GM12878 (cell line): ENCODE data around the gene SMC1B. TPM values are rescaled to one million over a fixed set of nuclear protein-coding genes. Genes with fewer than 3 reads are reported as not detected.

ENCODE experiments used
- ASH2L ChIP-seq: fragments of 300-600, 200-600 bp; sonication (generic); IDR thresholded peaks from 2 replicates; pipeline ENCODE4 v1.6.1; 2017; ENCODE audit warnings: low read depth, mild to moderate bottlenecking, borderline replicate concordance
- ATF2 ChIP-seq: IDR thresholded peaks from 2 replicates; pipeline ENCODE4 v1.6.1; 2012; ENCODE audit warnings: low read length, inconsistent platforms
- BMI1 ChIP-seq: fragments of 450-650 bp; IDR thresholded peaks from 2 replicates; pipeline ENCODE4 v1.6.1; 2016; ENCODE audit warnings: mild to moderate bottlenecking, moderate library complexity, borderline replicate concordance
- CBX3 ChIP-seq: fragments of 200-600 bp; sonication (generic); IDR thresholded peaks from 2 replicates; pipeline ENCODE4 v1.6.1; 2016; ENCODE audit warnings: low read depth, borderline replicate concordance
- CEBPB ChIP-seq, 2 experiments: fragments of 150-350 bp in 1 of 2; IDR thresholded peaks; 2 replicates each; pipeline ENCODE4 v1.6.1; 2012 to 2014; ENCODE audit warnings: low read depth in 2 of 2, low read length in 2 of 2, borderline replicate concordance in 1 of 2, inconsistent platforms in 1 of 2
- CREM ChIP-seq: IDR thresholded peaks from 2 replicates; pipeline ENCODE4 v1.6.1; 2014; ENCODE audit warnings: antibody characterized with exemption, low read depth
- EZH2 ChIP-seq: IDR thresholded peaks from 2 replicates; pipeline ENCODE4 v1.6.1; 2012; ENCODE audit warnings: low read depth, mild to moderate bottlenecking, control low read depth, inconsistent platforms, low read length, borderline replicate concordance; ENCODE audit not compliant: control insufficient read depth
- IRF3 ChIP-seq: fragments of 450-650 bp; IDR thresholded peaks from 2 replicates; pipeline ENCODE4 v1.6.1; 2014; ENCODE audit warnings: mild to moderate bottlenecking
- JUND ChIP-seq: IDR thresholded peaks from 2 replicates; pipeline ENCODE4 v1.6.1; 2012; ENCODE audit warnings: low read depth, mild to moderate bottlenecking, low read length, improper control_type of control experiment, moderate library complexity
- KDM1A ChIP-seq: fragments of 200-600 bp; sonication (generic); IDR thresholded peaks from 2 replicates; pipeline ENCODE4 v1.6.1; 2016; ENCODE audit warnings: borderline replicate concordance
- KLF5 ChIP-seq: fragments of 450-650 bp; IDR thresholded peaks from 2 replicates; pipeline ENCODE4 v1.6.1; 2014; ENCODE audit warnings: mild to moderate bottlenecking; ENCODE audit not compliant: partially characterized antibody
- MYB ChIP-seq: fragments of 150-350 bp; IDR thresholded peaks from 2 replicates; pipeline ENCODE4 v1.6.1; 2014; ENCODE audit warnings: mild to moderate bottlenecking, low read depth, low read length, borderline replicate concordance
- NBN ChIP-seq: fragments of 450-650 bp; IDR thresholded peaks from 2 replicates; pipeline ENCODE4 v1.6.1; 2016
- NFIC ChIP-seq: IDR thresholded peaks from 2 replicates; pipeline ENCODE4 v1.6.1; 2012; ENCODE audit warnings: low read depth, mild to moderate bottlenecking, inconsistent platforms, low read length, moderate library complexity
- NR2C2 ChIP-seq: IDR thresholded peaks from 2 replicates; pipeline ENCODE4 v1.6.1; 2011; ENCODE audit warnings: borderline replicate concordance, low read depth; ENCODE audit not compliant: control insufficient read depth, insufficient read length
- PAX5 ChIP-seq: IDR thresholded peaks from 2 replicates; pipeline ENCODE4 v1.6.1; 2011; ENCODE audit warnings: low read depth, low read length, borderline replicate concordance
- PKNOX1 ChIP-seq: fragments of 450-650 bp; IDR thresholded peaks from 2 replicates; pipeline ENCODE4 v1.6.1; 2016; ENCODE audit warnings: mild to moderate bottlenecking
- POLR2AphosphoS5 ChIP-seq: IDR thresholded peaks from 2 replicates; pipeline ENCODE4 v1.6.1; 2011; ENCODE audit warnings: mild to moderate bottlenecking, low read length, inconsistent platforms
- RAD51 ChIP-seq: fragments of 450-650 bp; IDR thresholded peaks from 2 replicates; pipeline ENCODE4 v1.6.1; 2016; ENCODE audit warnings: moderate library complexity, mild to moderate bottlenecking, inconsistent platforms
- RBBP5 ChIP-seq: fragments of 200-600 bp; sonication (generic); conservative IDR thresholded peaks from 2 replicates; pipeline ENCODE4 v1.6.1; 2016
- RCOR1 ChIP-seq: conservative IDR thresholded peaks from 2 replicates; pipeline ENCODE4 v1.6.1; 2012; ENCODE audit warnings: low read depth, low read length, improper control_type of control experiment
- SMARCA5 ChIP-seq: fragments of 450-650 bp; IDR thresholded peaks from 2 replicates; pipeline ENCODE4 v1.6.1; 2017; ENCODE audit warnings: mild to moderate bottlenecking
- SPI1 ChIP-seq: IDR thresholded peaks from 2 replicates; pipeline ENCODE4 v1.6.1; 2011; ENCODE audit warnings: low read depth, mild to moderate bottlenecking, low read length, moderate library complexity, borderline replicate concordance; ENCODE audit not compliant: insufficient read depth
- STAT1 ChIP-seq: fragments of 450-650 bp; conservative IDR thresholded peaks from 2 replicates; pipeline ENCODE4 v1.6.1; 2014; ENCODE audit warnings: antibody characterized with exemption, mild to moderate bottlenecking
- TCF7 ChIP-seq: IDR thresholded peaks from 2 replicates; pipeline ENCODE4 v1.6.1; 2014; ENCODE audit warnings: antibody characterized with exemption, borderline replicate concordance
- USF1 ChIP-seq: IDR thresholded peaks from 2 replicates; pipeline ENCODE4 v1.6.1; 2011; ENCODE audit warnings: borderline replicate concordance, low read depth, mild to moderate bottlenecking, moderate library complexity, mixed read lengths, low read length; ENCODE audit not compliant: insufficient read depth; ENCODE audit errors: extremely low read length
- YBX1 ChIP-seq: fragments of 450-650 bp; IDR thresholded peaks from 2 replicates; pipeline ENCODE4 v1.6.1; 2016; ENCODE audit warnings: antibody characterized with exemption
- ZNF274 ChIP-seq: IDR thresholded peaks from one replicate; pipeline ENCODE4 v1.8.0; 2011; ENCODE audit not compliant: insufficient read length, insufficient read depth
- polyA plus RNA-seq, 11 experiments: library from polyadenylated mRNA; depleted of rRNA in 4 of 11; unstranded in 6 of 11; stranded (reverse) in 5 of 11; fragments of >200 nt; fragmentation: Nextera tagmentation in 4 of 11; fragmentation: Illumina TruSeq in 1 of 11; extraction: Ambion mirVana in 4 of 11; extraction: Trizol in 1 of 11; gene quantifications; 1 replicate in 1 of 11; 2 replicates in 10 of 11; pipeline versions ENCODE4 v1.2.1 to v1.2.3, GENCODE V29; 2011 to 2016; ENCODE audit warnings: inconsistent platforms in 2 of 11, missing spikeins in 2 of 11, low read depth in 1 of 11
- total RNA-seq, 4 experiments: library from RNA; depleted of rRNA in 3 of 4; stranded (reverse); fragments of >200 nt in 3 of 4; fragmentation: Illumina TruSeq in 1 of 4; extraction: Trizol in 1 of 4; gene quantifications; 2 replicates each; pipeline versions ENCODE4 v1.2.1 to v1.2.3, GENCODE V29; 2013 to 2021

Gene SMC1B
- total and polyA plus RNA-seq, 10 of the 15 experiments (the other 5 are each of a cell fraction or from before 2014, with no cell fraction given) = not detected

- no peak for TF ChIP-seq ASH2L
- no peak for TF ChIP-seq CBX3
- TF ChIP-seq TCF7 = no peak; the same call in none of the 2 replicates
- TF ChIP-seq KLF5 = peak; percentile 53
- no peak for TF ChIP-seq STAT1
- TF ChIP-seq POLR2AphosphoS5 = no peak; the same call in 1 of the 2 replicates
- no peak for TF ChIP-seq KDM1A
- TF ChIP-seq NR2C2 = no peak
- peak; percentile 26; the same call in 1 of the 2 replicates for TF ChIP-seq BMI1
- TF ChIP-seq CREM = peak; percentile 87
- TF ChIP-seq ATF2 = peak; percentile 93
- peak; percentile 63; the same call in 1 of the 2 replicates for TF ChIP-seq SMARCA5
- TF ChIP-seq USF1 = no peak
- TF ChIP-seq IRF3 = no peak
- peak; percentile 85 for TF ChIP-seq NBN
- TF ChIP-seq MYB = no peak
- TF ChIP-seq JUND = 0 out of 2 replicates have a peak, but pooled peaks have one; percentile 4
- TF ChIP-seq RCOR1 = 0 out of 2 replicates have a peak, but pooled peaks have one; percentile 19
- TF ChIP-seq ZNF274 = no peak
- TF ChIP-seq CEBPB (IDR thresholded peaks at IDR 0.05; ENCODE audit: borderline replicate concordance in 1 of 2, low read depth in 2 of 2, low read length in 2 of 2) = no peak
- TF ChIP-seq SPI1 = peak; percentile 36; the same call in 1 of the 2 replicates
- no peak for TF ChIP-seq YBX1
- no peak for TF ChIP-seq EZH2
- peak; percentile 69 for TF ChIP-seq NFIC
- TF ChIP-seq PAX5 = no peak
- peak; percentile 66 for TF ChIP-seq RAD51
- peak; percentile 17; the same call in 1 of the 2 replicates for TF ChIP-seq PKNOX1
- TF ChIP-seq RBBP5 = no peak
Measured at GRCh38 chr22:45318558-45319323, 94.7 kb downstream of the SMC1B start (continued).
